Omental fat pad (tissue), 4 donors: ENCODE results near the gene VWA5B1. TPM values are rescaled to one million over a fixed set of nuclear protein-coding genes. Genes with fewer than 3 reads are reported as not detected.

Source experiments
- ATAC-seq: fragments of 150-250 bp; one replicate; pipeline ENCODE4 v1.9.1; 2016; ENCODE audit warnings: mild to moderate bottlenecking, moderate library complexity; ENCODE audit not compliant: low FRiP score
- DNase-seq: peaks from one replicate; pipeline ENCODE4 v3.0.0-alpha.2; 2019; ENCODE audit warnings: low spot score
- CTCF ChIP-seq, 3 donors: fragments of 450-650 bp; IDR thresholded peaks; one replicate each; pipeline ENCODE4 v1.5.1; 2016 to 2017; ENCODE audit warnings: antibody characterized with exemption in 3 of 3, mild to moderate bottlenecking in 3 of 3, moderate library complexity in 2 of 3
- total RNA-seq, 4 donors: library from RNA; depleted of rRNA; stranded (reverse); fragments of >200 nt; gene quantifications; one replicate each; pipeline ENCODE4 v1.1.0, GENCODE V29; 2016

The VWA5B1 gene
- total RNA-seq, 4 donors from 2014 or later = not detected

GRCh38 chr1:20358761-20359263 is 68.1 kb downstream of the VWA5B1 start:
- ATAC-seq (no peak), DNase-seq (no peak)
- TF ChIP-seq CTCF (IDR thresholded peaks at IDR 0.05) = no peak

- TF ChIP-seq CTCF (IDR thresholded peaks at IDR 0.05) = no peak
- no peak for DNase-seq
These were observed 69.0 kb downstream of the VWA5B1 start for GRCh38 chr1:20359451-20360330.

GRCh38 chr1:20361401-20361800 is 70.7 kb downstream of the VWA5B1 start:
- DNase-seq (no peak), ATAC-seq (no peak)
- no peak for TF ChIP-seq CTCF (IDR thresholded peaks at IDR 0.05)

More at GRCh38 chr1:20359451-20360330, 69.0 kb downstream of the VWA5B1 start:
- no peak for ATAC-seq

- TF ChIP-seq CTCF (IDR thresholded peaks at IDR 0.05) = no peak
- ATAC-seq (no peak), DNase-seq (peak; percentile 38)
These were observed 71.2 kb downstream of the VWA5B1 start for GRCh38 chr1:20361805-20362381.

- DNase-seq (no peak), ATAC-seq (no peak)
- TF ChIP-seq CTCF (IDR thresholded peaks at IDR 0.05) = no peak
These were observed 72.2 kb downstream of the VWA5B1 start for GRCh38 chr1:20362856-20363255.

GRCh38 chr1:20365421-20366055 is 74.9 kb downstream of the VWA5B1 start:
- DNase-seq (no peak), ATAC-seq (no peak)
- TF ChIP-seq CTCF (IDR thresholded peaks at IDR 0.05) = no peak
